ENCODE data around the gene MGAT3.

MGAT3 gene

DNA sequence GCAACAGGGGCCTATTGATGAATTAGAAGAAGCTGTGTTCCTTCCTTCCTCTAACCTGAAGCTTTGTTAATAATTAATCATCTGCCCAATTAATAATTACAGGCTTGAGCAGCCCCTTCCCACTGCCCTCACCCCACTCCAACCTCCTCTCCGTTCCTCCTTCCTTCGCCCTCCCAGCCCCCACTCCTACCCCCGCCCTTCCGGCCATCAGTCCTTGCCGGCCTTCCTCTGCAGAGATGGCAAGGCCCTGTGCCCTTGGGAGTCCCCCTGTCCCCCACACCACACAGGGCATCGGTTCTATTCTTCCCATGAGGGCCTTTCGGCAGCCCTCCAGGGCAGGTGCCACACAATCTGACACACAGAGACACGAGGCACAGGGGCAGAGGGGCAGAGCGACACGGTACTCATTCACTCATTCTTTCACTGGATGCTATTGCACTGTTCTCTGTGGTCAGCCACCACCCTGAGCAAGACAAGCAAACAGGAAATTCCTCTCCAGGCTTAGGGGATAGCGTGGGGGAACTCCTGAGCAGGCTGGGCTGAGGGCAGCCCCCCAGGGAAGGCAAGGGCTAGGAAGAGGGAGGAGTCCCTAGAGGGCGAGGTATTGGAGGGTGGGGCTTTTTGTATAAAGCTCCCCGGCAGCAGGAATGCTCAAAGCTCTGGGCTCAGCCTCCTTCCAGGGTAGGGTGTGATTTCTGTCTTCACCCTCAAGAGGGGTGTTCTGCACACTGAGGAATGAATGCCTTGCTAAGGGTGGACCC lies 14.7 kb downstream of the MGAT3 start:
- no peak for DNase-seq (ENCODE audit: low read depth in 2 of 2)

DNA sequence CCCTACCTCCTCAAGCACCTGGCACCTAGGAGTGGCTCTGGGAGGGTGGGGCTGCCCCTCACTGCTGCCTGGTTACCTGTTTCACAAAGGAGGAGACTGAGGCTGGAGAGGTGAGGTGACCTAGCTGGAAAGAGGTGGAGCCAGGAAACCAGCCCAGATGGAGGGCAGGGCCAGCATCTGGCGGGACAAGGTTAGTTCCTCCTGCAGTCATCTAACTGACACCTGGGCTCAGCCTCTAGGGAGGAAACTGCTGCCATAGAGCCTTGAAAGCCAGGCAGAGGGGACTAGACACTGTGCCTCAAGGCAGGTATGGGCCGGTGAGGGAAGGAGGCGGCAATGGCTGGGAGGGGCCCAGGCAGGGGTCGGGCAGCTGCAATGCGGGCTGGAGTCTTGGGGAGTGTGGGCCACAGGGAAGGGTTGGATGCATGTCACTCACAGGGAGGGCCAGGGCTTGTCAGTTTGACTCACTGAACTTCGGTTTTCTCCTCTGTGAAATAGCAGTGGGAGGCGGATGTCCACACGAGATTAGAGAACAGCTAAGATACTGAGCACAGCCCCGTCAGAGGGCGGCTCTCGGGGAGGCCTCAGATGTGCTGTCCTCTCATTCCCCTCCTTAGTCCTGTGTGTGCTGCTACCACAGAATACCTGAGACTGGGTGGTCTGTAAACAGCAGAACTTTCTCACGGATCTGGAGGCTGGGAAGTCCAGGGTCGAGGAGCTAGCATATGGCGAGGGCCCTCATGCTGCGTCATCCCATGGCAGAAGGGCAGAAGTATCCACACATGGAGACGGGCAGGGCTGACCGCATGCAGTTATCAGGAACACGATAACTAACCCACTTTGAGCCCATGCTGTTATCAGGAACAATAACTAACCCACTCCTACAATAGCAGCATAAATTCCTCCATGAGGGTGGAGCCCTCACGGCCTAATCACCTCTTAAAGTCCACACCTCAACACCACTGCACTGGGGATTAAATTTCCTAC lies 16.1 kb downstream of the MGAT3 start:
- DNase-seq (ENCODE audit: low read depth in 2 of 2): no peak

DNA sequence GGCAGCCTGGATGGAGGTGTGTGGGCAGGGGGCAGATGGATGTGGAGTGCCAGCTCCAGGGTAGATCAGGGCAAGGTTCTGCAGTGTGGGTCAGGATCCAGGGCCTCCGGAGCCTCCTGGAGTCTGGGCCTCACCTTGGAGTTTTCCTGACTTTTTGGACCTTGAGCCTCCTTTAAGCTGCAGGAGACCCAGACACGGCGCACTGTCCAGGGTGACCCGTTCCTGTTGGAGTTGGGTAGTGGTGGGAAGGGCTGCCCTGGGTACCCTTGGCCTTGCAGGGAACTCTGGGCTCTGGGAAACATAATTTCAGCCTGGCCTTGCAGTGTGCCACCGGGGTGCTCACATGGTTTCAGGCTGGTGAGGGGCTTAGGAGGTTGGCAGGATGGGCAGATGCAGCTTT lies 17.0 kb downstream of the MGAT3 start:
- DNase-seq (ENCODE audit: low read depth in 2 of 2): no peak

DNA sequence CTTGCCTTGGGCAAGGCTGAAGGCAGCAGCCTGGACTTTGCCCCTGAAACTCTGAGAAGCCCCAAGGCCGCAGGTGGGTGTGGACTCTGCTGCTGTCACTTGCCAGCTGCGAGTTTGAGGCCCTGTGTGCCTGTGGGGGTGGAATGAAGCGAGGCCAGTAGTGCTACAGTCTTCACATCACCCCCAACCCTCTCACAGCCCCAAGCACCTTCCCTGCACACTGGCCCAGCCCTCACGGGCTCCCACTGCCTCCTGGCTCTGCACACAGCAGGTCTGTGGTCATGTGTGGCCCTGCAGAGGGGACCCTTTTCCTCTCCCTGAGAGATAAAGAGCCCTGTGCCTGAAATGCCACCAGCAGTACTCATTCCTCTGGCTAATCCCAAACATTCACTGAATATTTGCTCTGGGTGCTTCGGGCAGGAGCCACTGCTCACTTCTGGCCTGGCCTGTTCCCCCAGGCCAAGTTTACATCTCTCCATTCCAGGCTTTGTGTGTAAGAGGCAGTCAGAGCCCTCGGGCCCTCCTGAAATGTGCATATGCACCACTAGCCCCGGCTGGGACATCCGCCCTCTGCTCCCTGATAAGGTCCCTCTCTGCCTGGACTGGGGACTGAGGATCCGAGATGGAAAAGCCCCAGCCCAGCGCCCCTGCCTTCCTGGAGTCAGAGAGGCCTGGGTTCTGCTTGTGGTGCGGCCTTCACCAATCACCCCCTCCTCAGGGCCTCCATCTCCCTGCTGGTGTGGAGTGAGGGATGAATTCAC lies 17.7 kb downstream of the MGAT3 start:
- no peak for DNase-seq (ENCODE audit: low read depth in 2 of 2)

- no peak for DNase-seq (ENCODE audit: low read depth in 2 of 2)
Observed at GRCh38 chr22:39475337-39475736, 18.5 kb downstream of the MGAT3 start.

DNA sequence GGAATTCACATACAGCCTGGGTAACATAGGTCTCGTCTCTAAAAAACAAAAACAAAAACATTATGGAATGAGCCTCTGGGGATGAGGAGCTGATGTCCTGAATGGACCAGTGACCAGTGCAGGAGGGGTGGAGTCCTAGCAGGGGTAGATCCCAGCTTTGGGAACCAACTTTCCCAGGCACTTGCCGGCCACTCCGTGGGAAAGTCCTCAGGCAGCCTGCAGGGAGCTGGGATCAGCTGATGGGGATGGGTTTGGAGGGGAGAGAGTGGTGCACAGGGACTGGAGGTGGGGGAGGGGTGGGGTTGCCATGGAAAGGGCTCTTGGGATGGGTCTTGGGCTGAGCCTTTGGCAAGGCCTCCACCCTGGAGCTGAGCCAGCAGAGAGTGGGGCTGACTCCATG lies 19.1 kb downstream of the MGAT3 start:
- no peak for DNase-seq (ENCODE audit: low read depth in 2 of 2)

GRCh38 chr22:39476664-39477063 lies 19.9 kb downstream of the MGAT3 start:
- DNase-seq (ENCODE audit: low read depth in 2 of 2): no peak

GRCh38 chr22:39477542-39477941 lies 20.7 kb downstream of the MGAT3 start:
- DNase-seq (ENCODE audit: low read depth in 2 of 2): no peak

DNA sequence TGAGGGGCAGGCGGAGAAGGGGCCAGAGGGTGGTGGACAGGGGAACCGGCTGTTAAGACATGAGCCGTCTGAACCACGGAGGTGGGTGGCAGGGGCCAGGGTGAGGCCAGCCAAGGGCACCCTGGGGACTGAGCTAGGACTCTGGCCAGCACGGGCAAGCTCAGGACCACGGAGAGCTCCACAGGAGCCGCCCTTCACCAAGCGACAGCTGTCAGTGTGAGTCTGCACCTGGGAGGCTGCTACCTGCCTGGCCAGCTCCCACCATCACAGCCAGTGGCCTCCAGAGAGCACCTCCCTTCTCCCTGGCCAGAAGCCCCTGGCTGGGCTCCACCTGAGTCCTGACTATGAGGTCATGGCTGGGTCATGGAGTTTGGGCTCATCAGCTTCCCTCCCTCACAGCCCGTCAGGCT lies 21.6 kb downstream of the MGAT3 start:
- no peak for DNase-seq (ENCODE audit: low read depth in 2 of 2)

GRCh38 chr22:39479254-39479653 lies 22.4 kb downstream of the MGAT3 start:
- DNase-seq (ENCODE audit: low read depth in 2 of 2): no peak

DNA sequence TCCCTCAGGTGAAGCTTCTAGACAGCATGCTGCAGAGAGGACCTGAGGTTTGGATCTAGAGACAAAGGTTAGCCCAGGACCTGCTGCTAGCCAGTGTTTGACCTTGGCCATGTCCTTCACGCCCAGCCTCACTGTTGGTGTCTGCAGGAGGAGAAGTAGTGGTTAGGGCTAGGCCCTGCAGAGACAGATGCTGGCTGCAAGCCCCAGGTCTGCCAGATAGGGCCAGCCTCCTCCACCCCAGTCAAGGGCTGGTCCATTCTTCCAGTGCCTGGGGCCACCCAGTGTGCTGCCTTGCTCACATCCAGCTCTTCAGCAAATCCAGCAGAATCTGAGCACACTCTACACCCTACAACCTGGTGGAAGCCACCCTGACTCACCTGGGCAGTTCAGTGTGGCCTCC lies 23.7 kb downstream of the MGAT3 start:
- DNase-seq (ENCODE audit: low read depth in 2 of 2): no peak

DNA sequence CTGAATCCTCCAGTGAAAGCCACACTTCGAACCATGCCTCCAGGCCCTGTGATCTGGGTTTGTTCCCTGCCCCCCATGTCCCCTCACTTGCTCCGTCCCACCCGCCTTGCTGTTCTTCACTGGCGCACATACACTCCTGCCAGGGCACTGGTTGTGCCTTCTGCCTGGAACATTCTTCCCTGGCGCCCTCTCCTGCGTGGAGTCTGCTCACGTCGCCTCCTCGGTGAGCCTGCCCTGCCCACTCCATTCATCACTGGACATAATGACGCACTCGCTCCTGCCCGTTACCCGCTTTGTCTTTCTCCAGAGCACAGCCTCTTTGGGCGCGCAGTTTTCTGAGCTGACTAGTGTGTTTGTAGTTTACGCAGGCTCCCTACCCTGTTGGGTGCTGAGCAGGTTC lies 24.2 kb downstream of the MGAT3 start:
- DNase-seq (ENCODE audit: low read depth in 2 of 2): no peak

GRCh38 chr22:39481595-39481994 lies 24.8 kb downstream of the MGAT3 start:
- no peak for DNase-seq (ENCODE audit: low read depth in 2 of 2)

DNA sequence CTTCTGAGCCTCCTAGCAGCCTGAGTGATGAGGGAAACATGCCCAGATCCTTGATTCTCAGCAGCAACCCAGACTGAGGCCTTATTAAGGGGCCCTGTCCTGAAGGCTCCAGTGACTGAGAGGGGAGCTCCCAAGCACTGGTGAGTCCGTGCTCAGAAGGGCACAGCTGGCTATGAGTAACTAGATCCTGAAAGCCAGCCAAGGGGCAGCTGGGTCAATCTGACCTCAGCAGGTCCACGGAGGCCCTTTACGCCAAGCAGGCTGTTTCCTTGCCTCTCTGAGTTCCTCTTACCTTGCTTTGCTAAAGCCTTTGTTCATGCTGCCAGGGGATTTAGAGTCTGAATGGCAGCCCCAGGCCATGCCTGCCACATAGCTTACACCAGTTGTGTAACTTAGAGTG lies 26.0 kb downstream of the MGAT3 start:
- no peak for DNase-seq (ENCODE audit: low read depth in 2 of 2)

DNA sequence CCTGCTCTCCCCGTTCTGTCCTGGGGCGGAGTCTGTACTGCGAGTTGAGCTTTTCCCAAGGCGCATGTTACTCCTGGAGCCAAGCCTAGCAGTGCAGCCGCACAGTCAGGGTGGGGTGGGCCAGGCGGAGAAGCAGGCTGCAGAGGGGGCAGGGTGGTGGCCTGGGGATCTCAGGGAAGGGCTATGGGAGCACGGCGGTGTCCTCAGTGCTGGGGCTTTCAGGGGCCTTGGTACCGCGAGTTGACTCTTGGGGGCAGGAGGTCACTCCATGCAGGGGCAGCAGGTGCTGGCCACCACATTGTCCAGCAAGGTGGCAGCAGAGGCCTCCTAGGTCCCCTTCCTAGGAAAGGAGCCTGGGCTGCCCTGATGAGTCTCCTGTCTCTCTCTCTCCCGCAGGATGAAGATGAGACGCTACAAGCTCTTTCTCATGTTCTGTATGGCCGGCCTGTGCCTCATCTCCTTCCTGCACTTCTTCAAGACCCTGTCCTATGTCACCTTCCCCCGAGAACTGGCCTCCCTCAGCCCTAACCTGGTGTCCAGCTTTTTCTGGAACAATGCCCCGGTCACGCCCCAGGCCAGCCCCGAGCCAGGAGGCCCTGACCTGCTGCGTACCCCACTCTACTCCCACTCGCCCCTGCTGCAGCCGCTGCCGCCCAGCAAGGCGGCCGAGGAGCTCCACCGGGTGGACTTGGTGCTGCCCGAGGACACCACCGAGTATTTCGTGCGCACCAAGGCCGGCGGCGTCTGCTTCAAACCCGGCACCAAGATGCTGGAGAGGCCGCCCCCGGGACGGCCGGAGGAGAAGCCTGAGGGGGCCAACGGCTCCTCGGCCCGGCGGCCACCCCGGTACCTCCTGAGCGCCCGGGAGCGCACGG lies 30.4 kb downstream of the MGAT3 start:
- DNase-seq (ENCODE audit: low read depth in 2 of 2): no peak

DNA sequence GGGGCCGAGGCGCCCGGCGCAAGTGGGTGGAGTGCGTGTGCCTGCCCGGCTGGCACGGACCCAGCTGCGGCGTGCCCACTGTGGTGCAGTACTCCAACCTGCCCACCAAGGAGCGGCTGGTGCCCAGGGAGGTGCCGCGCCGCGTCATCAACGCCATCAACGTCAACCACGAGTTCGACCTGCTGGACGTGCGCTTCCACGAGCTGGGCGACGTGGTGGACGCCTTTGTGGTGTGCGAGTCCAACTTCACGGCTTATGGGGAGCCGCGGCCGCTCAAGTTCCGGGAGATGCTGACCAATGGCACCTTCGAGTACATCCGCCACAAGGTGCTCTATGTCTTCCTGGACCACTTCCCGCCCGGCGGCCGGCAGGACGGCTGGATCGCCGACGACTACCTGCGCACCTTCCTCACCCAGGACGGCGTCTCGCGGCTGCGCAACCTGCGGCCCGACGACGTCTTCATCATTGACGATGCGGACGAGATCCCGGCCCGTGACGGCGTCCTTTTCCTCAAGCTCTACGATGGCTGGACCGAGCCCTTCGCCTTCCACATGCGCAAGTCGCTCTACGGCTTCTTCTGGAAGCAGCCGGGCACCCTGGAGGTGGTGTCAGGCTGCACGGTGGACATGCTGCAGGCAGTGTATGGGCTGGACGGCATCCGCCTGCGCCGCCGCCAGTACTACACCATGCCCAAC lies 31.2 kb downstream of the MGAT3 start:
- no peak for DNase-seq (ENCODE audit: low read depth in 2 of 2)

- no peak for DNase-seq (ENCODE audit: low read depth in 2 of 2)
Observed at GRCh38 chr22:39488563-39489083, 31.8 kb downstream of the MGAT3 start.

- no peak for DNase-seq (ENCODE audit: low read depth in 2 of 2)
Observed at GRCh38 chr22:39489094-39490068, 32.6 kb downstream of the MGAT3 start.

Data from stimulated activated CD8-positive, alpha-beta memory T cell treated with anti-CD3 and anti-CD28 coated beads, Interleukin-7, amount 100 ng/mL, for 4 hours (primary cell).